Mononuclear cell (primary cell): Measurements from ENCODE around the gene NYAP2. TPM values are rescaled to one million over a fixed set of nuclear protein-coding genes. Genes with fewer than 3 reads are reported as not detected.

Source experiments
- H3K27me3 ChIP-seq: 2 replicates; pipeline ENCODE4 v1.6.0; 2011; ENCODE audit warnings: low read length, control low read depth; ENCODE audit not compliant: insufficient read depth
- H3K4me1 ChIP-seq: 2 replicates; pipeline ENCODE4 v1.5.1; 2011; ENCODE audit warnings: mild to moderate bottlenecking, low read length, control low read depth; ENCODE audit not compliant: insufficient read depth
- H3K4me3 ChIP-seq: 2 replicates; pipeline ENCODE4 v1.5.1; 2011; ENCODE audit warnings: mild to moderate bottlenecking, low read length, moderate library complexity
- H3K9me3 ChIP-seq: 2 replicates; pipeline ENCODE4 v1.5.1; 2011; ENCODE audit warnings: low read depth, mild to moderate bottlenecking, control low read depth, low read length
- total RNA-seq: library from RNA; depleted of rRNA; stranded (reverse); fragments of >200 nt; gene quantifications from one replicate; pipeline ENCODE4 v1.2.3, GENCODE V29; 2012

The NYAP2 gene
- total RNA-seq, 1 donor = 0.10 TPM

DNA sequence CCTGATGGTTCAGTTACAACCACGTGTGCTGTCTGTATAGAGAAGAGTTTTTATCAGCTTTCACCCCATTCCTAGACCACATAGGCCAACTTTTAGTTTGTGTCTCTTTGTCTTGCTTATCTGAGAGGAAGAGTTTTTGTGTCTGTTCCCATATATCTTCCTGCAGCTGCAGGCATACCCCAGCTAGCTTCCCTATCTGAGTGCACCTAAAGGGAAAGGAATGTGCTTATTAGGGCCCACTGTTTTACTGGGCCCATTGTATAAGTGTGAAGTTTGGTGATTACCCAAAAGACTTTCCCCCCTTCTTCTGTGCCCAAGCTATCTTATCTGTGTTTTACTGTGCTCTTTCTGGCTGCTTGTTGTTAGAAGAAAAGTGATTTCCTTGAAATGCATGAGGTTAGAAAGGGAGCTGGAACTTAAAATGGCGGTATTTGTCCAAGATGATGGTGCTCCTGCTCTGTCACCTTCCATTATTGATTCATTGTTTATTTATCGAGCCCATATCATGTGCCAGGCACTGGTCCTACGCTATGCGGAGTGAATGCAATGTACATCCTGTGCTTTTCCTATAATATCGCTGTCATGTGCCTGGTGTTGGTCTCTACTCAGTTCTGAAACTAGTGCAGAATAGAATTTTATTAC lies 57.2 kb downstream of the NYAP2 start:
- Histone ChIP-seq H3K9me3 (no peaks in the 10 kb centered on the region), H3K4me3 (no peak overlapping the region), H3K4me1 (no peaks in the 10 kb centered on the region)

GRCh38 chr2:225457482-225457881 lies 58.0 kb downstream of the NYAP2 start:
- no peaks in the 10 kb centered on the region for H3K4me1 ChIP-seq
- no peak overlapping the region for H3K4me3 ChIP-seq
- H3K27me3 ChIP-seq = no peaks in the 10 kb centered on the region
- H3K9me3 ChIP-seq = no peaks in the 10 kb centered on the region

More for the DNA sequence above, 57.2 kb downstream of the NYAP2 start:
- no peaks in the 10 kb centered on the region for H3K27me3 ChIP-seq

DNA sequence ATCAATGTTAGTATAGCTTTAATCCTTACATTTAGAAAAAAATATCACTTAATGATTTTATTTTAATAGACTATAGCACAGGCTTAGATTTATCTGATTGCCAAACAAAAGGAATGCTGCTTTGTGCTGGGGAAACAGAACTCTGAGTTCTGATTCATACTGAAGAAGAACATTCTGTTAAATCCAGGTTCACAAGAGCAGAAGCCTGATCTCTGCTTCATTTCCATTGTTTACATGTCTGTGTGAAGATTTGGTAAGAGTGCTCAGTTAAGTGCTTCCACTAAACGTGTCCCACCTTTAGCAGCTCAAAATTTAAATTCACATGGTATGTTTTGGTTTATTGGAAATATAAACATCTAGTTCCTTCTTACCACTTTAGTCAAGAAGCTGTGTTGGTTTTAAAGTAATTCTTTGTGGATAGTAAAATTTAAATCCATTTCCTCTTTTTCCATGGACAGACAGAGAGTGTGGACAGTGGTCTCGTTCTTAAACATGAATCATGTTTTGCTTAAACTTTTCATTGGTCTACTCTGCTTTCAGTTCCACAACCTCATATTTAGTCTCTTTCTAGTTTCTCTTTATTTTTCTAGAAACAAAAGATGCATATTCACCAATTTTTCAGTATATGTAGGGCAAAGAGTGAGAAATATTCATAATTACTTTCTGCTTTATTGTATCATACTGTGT lies 59.1 kb downstream of the NYAP2 start:
- H3K9me3 ChIP-seq = no peaks in the 10 kb centered on the region
- H3K4me3 ChIP-seq = no peak overlapping the region
- H3K4me1 ChIP-seq = no peaks in the 10 kb centered on the region
- H3K27me3 ChIP-seq = no peaks in the 10 kb centered on the region

DNA sequence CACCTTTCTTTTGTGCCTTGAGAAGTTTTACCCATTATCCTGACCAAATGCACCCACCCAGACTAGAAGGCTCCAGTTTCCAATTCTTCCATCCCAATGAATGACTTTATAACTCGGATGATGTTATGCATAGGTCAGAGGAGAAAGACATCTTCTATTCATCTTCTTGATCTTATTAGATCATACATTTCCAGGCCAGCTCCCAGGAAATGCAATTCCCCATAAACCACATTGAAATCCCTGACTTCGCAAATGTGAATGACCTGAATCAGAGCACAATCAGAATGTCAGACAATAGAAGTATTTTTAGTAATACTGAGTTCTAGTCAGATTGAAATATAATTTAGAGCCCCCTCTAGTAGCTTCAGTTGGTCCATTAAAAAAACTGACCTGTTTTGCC lies 62.9 kb downstream of the NYAP2 start:
- H3K9me3 ChIP-seq = no peaks in the 10 kb centered on the region
- peaks cover 9% of the 10 kb centered on the region for H3K4me1 ChIP-seq
- H3K4me3 ChIP-seq = no peak overlapping the region
- H3K27me3 ChIP-seq = no peaks in the 10 kb centered on the region

GRCh38 chr2:225462945-225463344 lies 63.4 kb downstream of the NYAP2 start:
- peaks cover 9% of the 10 kb centered on the region for H3K4me1 ChIP-seq
- H3K9me3 ChIP-seq = no peaks in the 10 kb centered on the region
- H3K4me3 ChIP-seq = no peak overlapping the region
- H3K27me3 ChIP-seq = no peaks in the 10 kb centered on the region

- Histone ChIP-seq H3K9me3 (no peaks in the 10 kb centered on the region), H3K27me3 (no peaks in the 10 kb centered on the region), H3K4me3 (no peak overlapping the region), H3K4me1 (peaks cover 9% of the 10 kb centered on the region)
Observed at GRCh38 chr2:225463449-225463848, 63.9 kb downstream of the NYAP2 start.

- Histone ChIP-seq H3K4me3 (peak overlapping the region; percentile 10), H3K27me3 (no peaks in the 10 kb centered on the region), H3K4me1 (peaks cover 9% of the 10 kb centered on the region), H3K9me3 (no peaks in the 10 kb centered on the region)
Observed at GRCh38 chr2:225464346-225465025, 65.0 kb downstream of the NYAP2 start.

DNA sequence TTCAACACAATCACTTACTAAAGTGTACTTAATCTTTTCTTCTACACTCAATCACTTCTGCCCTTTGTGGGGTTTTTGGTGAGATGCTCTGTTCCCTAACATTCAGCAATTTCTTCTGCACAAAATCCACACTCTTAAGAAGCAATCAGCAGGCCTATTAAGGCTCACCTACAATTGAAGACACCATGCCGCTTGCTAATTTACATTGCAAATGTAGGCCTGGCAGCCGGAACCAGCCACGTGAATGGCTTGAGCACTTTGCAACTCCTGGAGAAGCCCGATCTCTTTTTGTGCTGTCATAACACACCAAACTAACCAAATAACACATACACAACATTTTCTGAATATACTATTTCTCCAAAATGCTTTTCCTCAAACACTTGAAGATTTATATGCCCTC lies 66.3 kb downstream of the NYAP2 start:
- Histone ChIP-seq H3K4me1 (peaks cover 9% of the 10 kb centered on the region), H3K27me3 (no peaks in the 10 kb centered on the region), H3K9me3 (no peaks in the 10 kb centered on the region), H3K4me3 (no peak overlapping the region)

DNA sequence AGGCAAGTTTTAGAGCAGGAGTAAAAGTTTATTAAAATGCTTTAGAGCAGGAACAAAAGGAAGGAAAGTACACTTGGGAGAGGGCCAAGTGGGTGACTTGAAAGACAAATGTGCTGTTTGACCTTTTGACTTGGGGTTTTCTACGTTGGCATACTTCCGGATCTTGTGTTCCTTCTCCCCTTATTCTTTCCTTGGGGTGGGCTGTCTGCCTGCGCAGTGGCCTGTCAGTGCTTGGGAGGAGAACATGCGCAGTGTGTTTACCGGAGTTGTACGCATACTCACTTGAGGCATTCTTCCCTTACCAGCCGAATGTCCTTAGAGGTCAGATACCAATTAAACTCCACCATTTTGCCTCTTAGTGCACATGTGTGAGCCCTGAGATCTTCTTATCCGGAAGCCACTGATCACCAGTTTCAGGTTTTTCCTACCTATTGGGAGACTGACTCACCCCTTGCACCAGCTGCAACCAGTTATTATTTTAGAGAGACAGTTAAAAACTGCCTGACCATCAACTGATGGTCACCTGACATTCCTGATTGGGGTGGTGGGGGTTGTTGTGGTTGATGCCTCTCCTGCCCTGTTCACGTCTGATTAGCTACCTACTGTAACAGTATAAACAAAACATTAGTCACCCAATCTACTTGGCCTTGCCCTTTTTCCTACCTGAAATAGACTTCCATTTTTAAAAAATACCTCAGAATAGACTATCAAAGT lies 67.5 kb downstream of the NYAP2 start:
- Histone ChIP-seq H3K4me3 (no peak overlapping the region), H3K27me3 (no peaks in the 10 kb centered on the region), H3K9me3 (no peaks in the 10 kb centered on the region), H3K4me1 (peaks cover 9% of the 10 kb centered on the region)

DNA sequence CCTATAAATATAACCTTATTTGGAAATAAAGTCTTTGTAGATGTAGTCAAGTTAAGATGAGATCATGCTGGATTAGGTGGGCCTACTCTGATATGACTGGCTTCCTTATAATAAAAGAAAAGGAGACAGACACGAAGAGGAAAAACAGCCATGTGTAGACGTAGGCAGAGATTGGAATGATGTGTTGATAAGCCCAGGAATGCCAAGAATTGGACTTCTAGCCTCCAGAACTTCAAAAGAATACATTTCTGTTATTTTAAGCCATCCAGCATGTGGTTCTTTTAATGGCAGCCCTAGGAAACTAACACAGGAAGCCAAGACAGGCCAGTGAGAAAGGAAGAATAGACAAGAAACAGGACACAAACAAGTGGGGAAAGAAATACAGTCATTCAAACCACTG lies 68.6 kb downstream of the NYAP2 start:
- no peaks in the 10 kb centered on the region for H3K9me3 ChIP-seq
- H3K4me3 ChIP-seq = no peak overlapping the region
- no peaks in the 10 kb centered on the region for H3K27me3 ChIP-seq
- H3K4me1 ChIP-seq = peaks cover 9% of the 10 kb centered on the region

GRCh38 chr2:225471039-225471438 lies 71.5 kb downstream of the NYAP2 start:
- no peaks in the 10 kb centered on the region for H3K27me3 ChIP-seq
- H3K4me1 ChIP-seq = no peaks in the 10 kb centered on the region
- no peak overlapping the region for H3K4me3 ChIP-seq
- no peaks in the 10 kb centered on the region for H3K9me3 ChIP-seq

- Histone ChIP-seq H3K27me3 (no peaks in the 10 kb centered on the region), H3K9me3 (no peaks in the 10 kb centered on the region), H3K4me3 (no peak overlapping the region), H3K4me1 (no peaks in the 10 kb centered on the region)
Observed at GRCh38 chr2:225471482-225471881, 72.0 kb downstream of the NYAP2 start.

GRCh38 chr2:225472161-225472560 lies 72.7 kb downstream of the NYAP2 start:
- Histone ChIP-seq H3K9me3 (no peaks in the 10 kb centered on the region), H3K4me1 (no peaks in the 10 kb centered on the region), H3K27me3 (no peaks in the 10 kb centered on the region), H3K4me3 (no peak overlapping the region)

GRCh38 chr2:225479386-225479785 lies 79.9 kb downstream of the NYAP2 start:
- Histone ChIP-seq H3K9me3 (no peaks in the 10 kb centered on the region), H3K27me3 (no peaks in the 10 kb centered on the region), H3K4me3 (no peak overlapping the region), H3K4me1 (no peaks in the 10 kb centered on the region)

DNA sequence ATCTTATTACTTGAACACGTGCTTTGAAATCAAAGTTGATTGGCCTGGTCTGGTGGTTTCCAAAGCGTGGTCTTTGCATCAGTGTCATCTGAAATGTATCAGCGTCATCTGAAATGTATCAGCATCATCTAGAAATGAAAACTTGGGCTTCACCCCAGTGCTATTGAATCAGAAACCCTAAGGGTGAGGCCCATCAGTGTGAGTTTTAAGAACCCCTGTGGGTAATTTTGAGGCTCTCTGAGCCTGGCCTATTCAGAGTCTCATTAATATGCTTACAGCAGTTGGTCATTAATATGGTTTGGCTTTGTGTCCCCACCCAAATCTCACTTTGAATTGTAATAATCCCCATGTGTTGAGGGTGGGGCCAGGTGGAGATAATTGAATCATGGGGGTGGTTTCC lies 85.2 kb downstream of the NYAP2 start:
- no peaks in the 10 kb centered on the region for H3K27me3 ChIP-seq
- no peak overlapping the region for H3K4me3 ChIP-seq
- H3K9me3 ChIP-seq = no peaks in the 10 kb centered on the region
- no peaks in the 10 kb centered on the region for H3K4me1 ChIP-seq
